Measurements from ENCODE around the gene NNAT.
"Not testable (repeated sequence)": the region's sequence is repeated elsewhere in the genome, so short reads cannot be mapped to it uniquely, and the experiment has no call there.

The NNAT gene

DNA sequence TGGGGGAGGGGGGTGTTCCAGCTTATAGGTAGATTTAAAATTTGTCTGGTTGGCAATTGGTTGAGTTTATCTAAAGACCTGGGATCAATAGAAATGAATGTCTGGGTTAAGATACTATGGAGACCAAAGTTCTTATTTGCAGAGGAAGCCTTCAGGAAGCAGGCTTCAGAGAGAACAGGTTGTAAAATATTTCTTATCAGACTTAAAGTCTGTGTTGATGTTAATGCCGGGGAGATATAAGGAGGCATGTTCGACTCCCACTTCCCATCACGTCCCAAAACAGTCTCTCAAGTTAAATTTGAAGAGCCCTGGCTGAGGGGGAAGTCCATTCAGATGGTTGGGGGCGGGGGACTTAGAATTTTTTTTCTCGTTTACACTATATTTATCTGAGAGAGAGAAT lies 19.0 kb downstream of the NNAT start:
- DNase-seq (ENCODE audit: low read depth in 4 of 4, low spot score in 1 of 4), result no peak

DNA sequence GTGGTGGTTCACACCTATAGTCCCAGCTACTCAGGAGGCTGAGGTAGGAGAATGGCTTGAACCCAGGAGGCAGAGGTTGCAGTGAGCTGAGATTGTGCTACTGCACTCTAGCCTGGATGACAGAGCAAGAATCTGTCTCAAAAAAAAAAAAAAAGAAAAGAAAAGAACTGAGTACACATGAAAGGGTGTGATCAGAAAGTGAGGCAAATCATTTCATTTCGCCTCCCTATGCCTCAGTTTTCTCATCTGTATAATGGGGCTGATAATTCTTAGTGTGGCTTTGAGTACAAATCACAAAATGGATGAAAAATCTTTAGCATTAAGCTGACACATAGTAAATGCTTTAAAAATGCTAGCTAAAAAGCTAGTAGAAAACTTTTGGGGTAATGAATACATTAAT lies 19.8 kb downstream of the NNAT start:
- DNase-seq (ENCODE audit: low read depth in 4 of 4, low spot score in 1 of 4), result not testable (repeated sequence)

DNA sequence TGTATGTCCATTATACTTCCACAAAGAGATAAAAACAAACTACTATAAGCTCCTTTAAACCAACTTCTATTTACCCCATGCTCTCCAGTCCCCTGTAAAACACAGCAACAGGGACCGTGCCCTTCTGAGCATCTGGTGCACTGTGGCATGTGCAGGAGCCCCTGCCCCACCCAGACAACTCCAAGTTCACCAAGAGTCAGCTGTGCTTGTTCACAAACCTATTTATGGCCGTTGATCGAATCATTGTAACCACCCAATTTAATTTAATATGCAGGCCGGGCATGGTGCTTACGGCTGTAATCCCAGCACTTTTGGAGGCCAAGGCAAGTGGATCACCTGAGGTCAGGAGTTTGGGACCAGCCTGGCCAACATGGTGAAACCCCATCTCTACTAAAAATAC lies 20.3 kb downstream of the NNAT start:
- no peak for DNase-seq (ENCODE audit: low read depth in 4 of 4, low spot score in 1 of 4)

DNA sequence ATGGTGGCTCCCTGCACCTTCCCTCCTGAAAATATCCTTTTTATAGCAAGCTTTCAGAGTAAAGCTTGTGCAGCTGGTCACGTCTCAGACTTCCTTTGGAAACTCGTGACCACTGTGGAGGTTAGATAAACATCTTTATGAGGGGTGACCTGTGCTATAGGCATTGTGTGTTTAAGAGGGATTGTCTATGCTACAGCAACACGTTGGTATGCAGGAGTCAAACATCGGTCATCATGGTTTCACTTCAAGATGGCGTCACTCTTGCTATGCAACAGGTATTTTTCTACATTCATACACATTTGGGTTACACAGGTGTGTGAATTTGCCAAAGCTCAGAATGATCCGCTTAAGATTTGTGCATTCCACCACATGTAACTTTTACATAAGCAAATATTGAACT lies 21.2 kb downstream of the NNAT start:
- no peak for DNase-seq (ENCODE audit: low read depth in 4 of 4, low spot score in 1 of 4)

DNA sequence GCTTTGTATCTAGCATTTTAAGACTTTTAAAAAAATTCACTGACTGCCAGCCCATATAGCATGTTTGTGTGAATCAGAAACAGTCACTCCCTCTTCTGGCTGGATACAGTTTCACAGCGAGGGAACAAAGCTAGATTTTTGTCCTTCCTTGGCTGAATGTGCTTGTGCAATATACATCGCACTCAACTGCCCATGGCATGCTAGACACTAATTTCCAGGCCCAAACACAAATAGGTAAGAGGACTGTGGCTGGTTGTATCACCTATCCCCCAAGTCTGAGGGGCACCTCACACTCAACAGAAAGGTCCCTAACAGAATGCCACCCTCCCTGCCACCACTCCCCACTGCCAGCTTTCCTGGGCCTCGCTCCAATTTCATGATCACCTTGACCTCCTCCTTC lies 22.8 kb downstream of the NNAT start:
- DNase-seq (ENCODE audit: low read depth in 4 of 4, low spot score in 1 of 4), result no peak

DNA sequence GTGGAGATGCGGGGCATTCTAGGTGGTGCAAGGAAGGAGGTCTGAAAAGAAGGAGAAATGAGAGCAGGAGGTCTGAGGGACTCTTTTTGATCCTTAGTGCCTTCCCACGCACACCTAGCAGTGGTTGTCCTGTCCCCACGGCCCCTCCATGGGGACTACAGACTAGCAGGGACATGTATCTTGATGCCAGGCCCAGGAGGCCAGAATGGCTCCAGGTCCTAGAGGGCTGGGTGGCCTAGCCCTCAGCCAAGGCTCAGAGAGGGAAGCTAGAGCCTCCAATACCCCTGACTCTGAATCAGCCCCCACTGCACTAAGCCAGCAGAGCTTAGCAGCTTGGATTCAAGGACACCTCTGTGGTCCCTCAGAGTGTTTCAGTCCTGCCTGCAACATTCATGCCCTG lies 23.3 kb downstream of the NNAT start:
- DNase-seq (ENCODE audit: low read depth in 4 of 4, low spot score in 1 of 4), result no peak

DNA sequence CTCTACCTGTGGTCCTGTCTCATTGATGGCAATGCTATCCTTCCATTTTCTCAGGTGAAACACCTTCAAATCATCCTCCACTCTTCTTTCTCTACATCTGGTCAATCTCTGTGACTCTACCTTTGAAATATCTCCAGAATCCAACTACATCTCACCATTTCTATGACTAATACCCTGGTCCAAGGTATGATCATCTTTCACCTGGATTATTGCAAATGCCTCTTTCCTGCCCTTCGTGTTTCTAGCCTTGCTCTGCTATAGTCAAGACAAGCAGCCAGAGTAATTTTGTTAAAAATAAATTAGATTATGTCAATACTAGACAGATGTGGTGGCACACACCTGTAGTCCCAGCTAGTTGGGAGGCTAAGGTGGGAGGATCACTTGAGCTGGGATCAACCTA lies 24.5 kb downstream of the NNAT start:
- no peak for DNase-seq (ENCODE audit: low read depth in 4 of 4, low spot score in 1 of 4)

DNA sequence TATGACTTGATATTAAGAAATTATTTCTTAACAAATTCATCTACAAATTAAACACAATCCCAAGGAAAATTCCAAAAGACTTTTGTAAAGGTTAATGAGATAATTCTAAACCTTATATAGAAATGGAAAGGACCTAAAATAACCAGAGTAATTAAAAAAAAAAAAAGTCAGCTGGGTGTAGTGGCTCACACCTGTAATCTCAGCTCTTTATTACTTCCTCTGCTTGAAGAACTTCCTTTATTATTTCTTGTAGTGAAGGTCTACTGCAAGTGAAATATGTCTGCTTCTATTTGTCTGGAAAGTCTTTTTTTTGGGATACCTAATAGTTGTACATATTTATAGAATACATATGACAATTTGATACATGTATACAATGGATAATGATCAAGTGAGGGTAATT lies 26.9 kb downstream of the NNAT start:
- no peak for DNase-seq (ENCODE audit: low read depth in 4 of 4, low spot score in 1 of 4)

DNA sequence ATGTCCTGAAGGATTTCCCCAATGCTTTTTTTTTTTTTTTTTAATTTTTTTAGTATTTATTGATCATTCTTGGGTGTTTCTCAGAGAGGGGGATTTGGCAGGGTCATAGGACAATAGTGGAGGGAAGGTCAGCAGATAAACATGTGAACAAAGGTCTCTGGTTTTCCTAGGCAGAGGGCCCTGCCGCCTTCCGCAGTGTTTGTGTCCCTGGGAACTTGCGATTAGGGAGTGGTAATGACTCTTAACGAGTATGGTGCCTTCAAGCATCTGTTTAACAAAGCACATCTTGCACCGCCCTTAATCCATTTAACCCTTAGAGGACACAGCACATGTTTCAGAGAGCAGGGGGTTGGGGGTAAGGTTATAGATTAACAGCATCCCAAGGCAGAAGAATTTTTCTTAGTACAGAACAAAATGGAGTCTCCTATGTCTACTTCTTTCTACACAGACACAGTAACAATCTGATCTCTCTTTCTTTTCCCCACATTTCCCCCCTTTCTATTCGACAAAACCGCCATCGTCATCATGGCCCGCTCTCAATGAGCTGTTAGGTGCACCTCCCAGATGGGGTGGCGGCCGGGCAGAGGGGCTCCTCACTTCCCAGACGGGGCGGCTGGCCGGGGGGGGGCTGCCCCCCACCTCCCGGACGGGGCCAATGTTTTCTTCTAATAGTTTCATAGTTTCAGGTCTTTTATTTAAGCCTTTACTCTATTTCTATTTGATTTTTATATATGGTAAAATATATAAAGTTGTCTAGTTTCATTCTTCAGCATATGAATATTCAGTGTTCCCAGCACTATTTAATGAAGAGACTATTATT lies 29.3 kb downstream of the NNAT start:
- DNase-seq (ENCODE audit: low read depth in 4 of 4, low spot score in 1 of 4), result not testable (repeated sequence)

DNA sequence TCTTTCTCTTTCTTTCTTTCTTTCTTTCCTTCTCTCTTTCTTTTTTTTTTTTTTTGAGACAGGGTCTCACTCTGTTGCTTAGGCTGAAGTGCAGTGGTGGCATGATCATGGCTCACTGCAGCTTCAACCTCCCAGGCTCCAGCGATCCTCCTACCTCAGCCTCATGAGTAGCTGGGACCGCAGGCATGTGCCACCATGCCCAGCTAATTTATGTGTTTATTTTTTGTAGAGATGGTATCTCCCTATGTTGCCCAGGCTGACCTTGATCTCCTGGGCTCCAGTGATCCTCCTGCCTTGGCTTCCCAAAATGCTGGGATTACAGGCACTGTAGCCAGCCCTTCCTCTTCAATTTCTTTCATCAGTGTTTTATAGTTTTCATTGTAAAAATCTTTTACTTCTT lies 30.6 kb downstream of the NNAT start:
- DNase-seq (ENCODE audit: low read depth in 4 of 4, low spot score in 1 of 4), result not testable (repeated sequence)

DNA sequence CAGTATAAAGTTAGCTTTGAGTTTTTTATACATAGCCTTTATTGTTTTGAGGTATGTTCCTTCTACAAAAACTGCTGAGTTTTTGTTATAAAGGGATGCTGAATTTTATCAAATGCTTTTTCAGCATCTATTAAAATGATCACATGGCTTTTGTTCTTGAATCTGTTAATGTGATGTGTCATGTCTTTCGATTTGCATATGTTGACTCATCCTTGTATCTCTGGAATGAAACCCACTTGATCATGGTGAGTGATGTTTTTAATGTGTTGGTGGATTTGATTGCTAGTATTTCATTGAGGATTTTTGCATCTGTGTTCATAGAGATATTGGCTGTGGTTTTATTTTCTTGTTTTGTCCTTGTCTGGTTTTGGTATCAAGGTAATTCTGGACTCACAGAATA lies 31.4 kb downstream of the NNAT start:
- no peak for DNase-seq (ENCODE audit: low read depth in 4 of 4, low spot score in 1 of 4)

DNA sequence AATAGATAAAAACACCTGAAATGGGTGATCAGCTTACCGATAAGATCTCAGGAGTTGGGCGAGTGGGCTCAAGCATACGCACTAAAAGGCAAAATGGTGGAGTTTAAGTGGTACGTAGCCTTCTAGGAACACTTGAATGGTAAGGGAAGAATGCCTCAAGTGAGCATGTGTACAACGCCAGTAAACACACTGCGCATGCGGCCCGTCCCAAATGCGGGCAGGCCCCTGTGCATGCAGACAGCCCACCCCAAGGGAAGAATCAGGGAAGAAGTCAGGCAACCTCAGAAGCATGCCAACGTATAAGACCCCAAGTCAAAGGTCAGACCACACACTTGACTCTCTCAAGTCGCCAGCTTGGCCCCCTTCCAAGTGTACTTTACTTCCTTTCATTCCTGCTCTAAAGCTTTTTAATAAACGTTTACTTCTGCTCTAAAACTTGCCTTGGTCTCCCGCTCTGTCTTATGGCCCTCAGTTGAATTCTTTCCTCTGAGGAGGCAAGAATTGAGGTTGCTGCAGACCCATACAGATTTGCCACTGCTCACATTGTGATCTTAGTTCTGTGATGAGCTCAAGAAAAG lies 33.8 kb downstream of the NNAT start:
- not testable (repeated sequence) for DNase-seq (ENCODE audit: low read depth in 4 of 4, low spot score in 1 of 4)

DNA sequence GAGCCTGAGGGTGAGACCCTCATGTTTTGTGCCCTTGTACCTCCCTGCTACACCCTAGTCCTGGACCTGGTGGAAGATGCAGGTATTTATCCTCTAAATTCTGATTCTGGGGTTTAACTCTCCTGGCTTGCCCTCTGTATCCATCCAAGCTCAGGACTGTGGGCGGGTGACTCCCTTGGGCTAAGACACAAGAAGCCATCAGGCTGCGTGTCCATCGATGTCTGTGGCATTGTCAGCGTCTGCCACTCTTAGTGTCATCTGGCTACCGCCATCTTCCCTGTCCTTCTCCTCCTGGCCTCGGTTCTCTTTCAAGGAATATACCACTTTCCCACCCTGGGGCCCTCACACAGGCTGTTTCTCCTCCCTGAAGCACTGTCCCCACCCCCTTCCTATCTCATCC lies 35.5 kb downstream of the NNAT start:
- no peak for DNase-seq (ENCODE audit: low read depth in 4 of 4, low spot score in 1 of 4)

DNA sequence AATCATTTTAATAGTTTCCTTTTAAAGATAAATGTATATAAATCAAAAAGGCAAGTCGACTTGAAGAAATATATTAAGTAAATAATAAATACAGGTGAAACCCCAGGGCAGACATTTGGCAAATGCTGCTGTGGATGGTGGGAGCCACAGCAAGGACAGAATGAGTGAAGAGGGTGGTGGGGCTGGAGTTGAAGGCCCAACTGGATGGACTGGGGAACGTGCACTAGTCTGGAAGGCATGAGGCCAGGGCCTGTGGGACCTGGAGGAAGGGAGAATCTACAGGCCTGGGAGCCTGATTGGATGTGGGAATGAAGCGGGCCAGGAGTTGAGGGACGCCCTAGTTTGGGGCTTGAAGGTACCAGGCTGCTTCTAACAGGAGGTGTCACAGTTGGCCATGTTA lies 37.3 kb downstream of the NNAT start:
- no peak for DNase-seq (ENCODE audit: low read depth in 4 of 4, low spot score in 1 of 4)

DNA sequence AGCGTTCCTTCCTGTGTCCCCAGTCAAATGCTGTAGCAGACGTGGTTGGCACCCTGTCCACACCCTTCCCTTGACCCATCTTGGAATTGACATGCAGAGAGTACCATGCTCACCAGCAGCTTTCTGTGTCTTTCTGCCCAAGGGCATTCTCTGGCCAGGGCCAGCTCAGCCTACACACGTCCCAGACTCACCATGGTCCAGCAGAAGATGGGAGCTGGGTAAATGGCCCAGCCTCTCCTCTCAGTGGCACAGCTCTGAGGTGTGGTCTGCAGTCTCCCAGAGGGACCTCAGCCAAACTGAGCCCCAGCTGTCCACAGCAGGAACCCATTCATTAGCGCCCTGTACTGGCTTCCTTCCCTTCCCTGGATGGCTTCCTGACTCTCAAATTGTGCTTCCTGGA lies 37.7 kb downstream of the NNAT start:
- no peak for DNase-seq (ENCODE audit: low read depth in 4 of 4, low spot score in 1 of 4)

DNA sequence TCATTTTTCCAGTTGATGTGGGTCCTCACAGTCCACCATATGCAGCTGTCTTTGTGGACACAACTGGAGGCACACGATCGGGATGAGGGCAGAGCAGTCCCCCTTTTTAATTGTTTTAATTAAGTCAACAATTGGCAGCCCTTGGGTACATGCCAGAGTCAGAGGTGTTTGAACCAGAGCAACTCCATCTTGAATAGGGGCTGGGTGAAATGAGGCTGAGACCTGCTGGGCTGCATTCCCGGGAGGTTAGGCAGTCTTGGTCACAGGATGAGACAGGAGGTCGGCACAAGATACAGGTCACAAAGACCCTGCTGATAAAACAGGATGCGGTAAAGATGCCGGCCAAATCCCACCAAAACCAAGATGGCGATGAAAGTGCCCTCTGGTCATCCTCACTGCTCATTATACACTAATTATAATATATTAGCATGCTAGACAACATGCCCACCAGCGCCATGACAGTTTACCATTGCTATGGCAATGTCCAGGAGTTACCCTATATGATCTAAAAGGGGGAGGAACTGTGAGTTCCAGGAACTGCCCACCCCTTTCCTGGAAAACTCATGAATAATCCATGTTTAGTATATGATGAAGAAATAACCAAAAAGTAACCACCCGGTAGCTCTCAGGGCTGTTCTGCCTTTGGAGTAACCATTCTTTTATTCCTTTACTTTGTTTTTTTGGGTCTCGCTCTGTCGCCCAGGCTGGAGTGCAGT lies 38.4 kb downstream of the NNAT start:
- no peak for DNase-seq (ENCODE audit: low read depth in 4 of 4, low spot score in 1 of 4)

DNA sequence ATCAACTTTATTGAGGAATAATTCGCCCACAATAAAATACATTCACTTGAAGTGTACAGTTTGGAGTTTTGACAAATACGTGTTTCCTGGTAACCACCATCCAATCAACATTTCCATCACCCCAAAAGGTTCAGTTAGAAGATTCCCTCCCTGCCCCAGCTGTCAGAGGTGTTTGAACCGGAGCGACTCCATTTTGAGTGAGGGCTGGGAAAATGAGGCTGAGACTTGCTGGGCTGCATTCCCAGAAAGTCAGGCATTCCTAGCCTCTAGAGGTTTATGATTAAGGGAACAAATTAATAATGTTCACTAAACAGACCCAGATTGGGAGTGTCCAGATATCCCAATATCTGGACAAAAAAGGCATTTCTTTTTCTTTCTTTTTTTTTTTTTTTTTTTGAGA lies 39.6 kb downstream of the NNAT start:
- no peak for DNase-seq (ENCODE audit: low read depth in 4 of 4, low spot score in 1 of 4)

DNA sequence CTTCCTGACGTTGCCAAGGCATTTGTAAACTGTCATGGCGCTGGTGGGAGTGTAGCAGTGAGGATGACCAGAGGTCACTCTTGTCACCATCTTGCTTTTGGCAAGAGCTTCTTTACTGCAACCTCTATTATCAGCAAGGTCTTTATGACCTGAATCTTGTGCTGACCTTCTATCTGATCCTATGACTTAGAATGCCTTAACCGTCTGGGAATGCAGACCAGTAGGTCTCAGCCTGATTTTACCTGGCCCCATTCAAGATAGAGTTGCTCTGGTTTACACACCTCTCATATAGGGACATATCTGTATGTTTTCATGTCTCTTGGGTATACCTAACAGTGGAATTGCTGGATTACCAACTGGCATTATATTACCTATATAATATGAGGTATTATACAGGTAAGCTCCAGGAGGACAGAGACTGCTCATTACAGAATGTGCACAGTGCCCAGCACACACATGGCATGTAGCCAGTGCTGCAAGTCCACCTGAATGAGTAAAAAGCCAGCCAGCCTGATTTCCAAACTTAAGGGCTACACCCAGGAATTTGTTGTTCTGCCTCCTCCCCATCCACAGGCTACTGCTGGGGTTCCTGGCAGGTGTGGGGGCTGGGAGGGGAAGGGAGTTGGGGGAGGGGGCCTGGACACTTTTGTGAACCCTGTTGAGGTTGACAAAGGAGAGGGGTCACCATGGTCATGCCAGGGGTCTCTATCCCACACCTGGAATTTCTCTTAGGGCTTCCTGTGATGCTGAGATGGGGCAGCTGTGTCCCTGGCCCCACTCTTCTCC lies 41.8 kb downstream of the NNAT start:
- DNase-seq (ENCODE audit: low read depth in 4 of 4, low spot score in 1 of 4), result no peak

DNA sequence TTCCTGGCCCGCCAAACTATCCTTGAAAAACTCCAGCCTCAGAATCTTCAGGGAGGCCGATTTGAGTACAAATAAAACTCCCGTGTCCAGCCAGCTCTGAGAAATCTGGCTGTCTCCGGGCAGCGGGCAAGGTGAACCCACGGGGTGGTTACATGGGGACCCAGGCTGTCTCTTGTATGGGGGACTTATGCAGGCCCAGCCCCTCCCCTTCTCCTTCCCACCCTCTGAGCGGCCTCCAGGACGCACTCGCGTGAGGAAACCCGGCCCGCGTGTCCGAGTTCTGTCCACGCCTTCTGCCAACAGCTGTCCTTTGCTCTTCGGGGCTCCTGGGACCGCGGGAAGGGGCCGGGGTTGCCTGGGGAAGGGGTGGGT lies 43.0 kb downstream of the NNAT start:
- no peak for DNase-seq (ENCODE audit: low read depth in 4 of 4, low spot score in 1 of 4)

DNA sequence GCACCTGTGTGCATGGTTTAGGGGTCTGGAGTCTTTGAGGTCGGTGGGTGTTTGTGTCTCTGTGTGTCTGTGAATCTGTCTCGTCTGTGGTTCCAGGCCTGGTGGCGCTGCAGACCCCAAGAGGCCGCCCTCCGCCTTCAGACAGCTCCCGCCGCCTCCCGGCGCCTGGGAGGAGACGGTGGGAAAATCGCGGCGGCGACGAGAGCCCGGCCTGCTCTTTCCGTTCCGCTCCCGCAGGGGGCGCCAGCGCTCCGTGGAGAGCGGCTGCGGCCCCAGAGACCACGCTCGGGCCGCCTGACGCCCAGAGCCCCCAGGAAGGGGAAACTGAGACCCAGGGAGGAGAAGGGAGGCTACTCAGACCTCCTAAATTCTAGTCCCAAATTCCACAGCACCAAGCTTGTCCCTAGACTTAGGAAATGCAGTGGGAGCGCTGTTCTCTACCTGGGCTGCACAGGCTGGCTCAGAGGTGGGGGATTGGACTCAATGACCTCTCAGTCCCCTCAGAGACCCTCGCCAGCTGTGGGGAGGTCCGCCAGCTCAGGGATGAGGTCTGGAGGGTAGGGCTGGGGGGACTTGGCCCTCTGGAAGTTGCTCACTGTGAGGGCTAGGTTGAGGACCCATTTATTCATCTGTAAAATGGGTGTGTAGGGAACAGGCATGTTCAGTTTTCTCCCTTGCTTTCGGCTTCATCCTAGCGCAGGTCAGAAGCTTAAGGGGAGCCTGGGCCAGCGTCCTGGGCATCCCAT lies 43.5 kb downstream of the NNAT start:
- DNase-seq (ENCODE audit: low read depth in 4 of 4, low spot score in 1 of 4), result peak; percentile 3 to 43 (median 24)
